Progenitor cell of endocrine pancreas (in vitro differentiated cells): Measurements from ENCODE around the gene OR6C2. TPM values are rescaled to one million over a fixed set of nuclear protein-coding genes. Genes with fewer than 3 reads are reported as not detected.

Experiments
- DNase-seq: peaks from one replicate; pipeline ENCODE4 v3.0.0; 2021; ENCODE audit warnings: low spot score; ENCODE audit not compliant: unreplicated experiment
- H3K27ac Mint-ChIP-seq: 2 replicates; pipeline ENCODE4 v1.8.0; 2021; ENCODE audit warnings: mild to moderate bottlenecking, moderate library complexity, mixed read lengths
- H3K27me3 Mint-ChIP-seq: 2 replicates; pipeline ENCODE4 v1.8.0; 2021; ENCODE audit warnings: mixed read lengths
- H3K36me3 Mint-ChIP-seq: 2 replicates; pipeline ENCODE4 v1.8.0; 2022; ENCODE audit warnings: mixed read lengths; ENCODE audit not compliant: insufficient read depth
- H3K4me1 Mint-ChIP-seq: 2 replicates; pipeline ENCODE4 v1.8.0; 2021; ENCODE audit warnings: low read depth, mixed read lengths
- H3K4me3 Mint-ChIP-seq: 2 replicates; pipeline ENCODE4 v1.8.0; 2021; ENCODE audit warnings: low read depth, mild to moderate bottlenecking, moderate library complexity, mixed read lengths
- H3K9me3 Mint-ChIP-seq: 2 replicates; pipeline ENCODE4 v1.8.0; 2021; ENCODE audit warnings: low read depth, mixed read lengths
- total RNA-seq: library from RNA; stranded (reverse); gene quantifications from 2 replicates; pipeline ENCODE4 v1.2.1, GENCODE V29; 2021
- TF ChIP-seq, protein P1 (sequence below): fragments of 200-600 bp; sonication (generic); IDR thresholded peaks from one replicate; pipeline ENCODE4 v1.5.0; 2021; ENCODE audit warnings: antibody characterized with exemption, mild to moderate bottlenecking; ENCODE audit not compliant: unreplicated experiment

OR6C2 gene
- total RNA-seq, 1 donor from 2014 or later = not detected

DNA sequence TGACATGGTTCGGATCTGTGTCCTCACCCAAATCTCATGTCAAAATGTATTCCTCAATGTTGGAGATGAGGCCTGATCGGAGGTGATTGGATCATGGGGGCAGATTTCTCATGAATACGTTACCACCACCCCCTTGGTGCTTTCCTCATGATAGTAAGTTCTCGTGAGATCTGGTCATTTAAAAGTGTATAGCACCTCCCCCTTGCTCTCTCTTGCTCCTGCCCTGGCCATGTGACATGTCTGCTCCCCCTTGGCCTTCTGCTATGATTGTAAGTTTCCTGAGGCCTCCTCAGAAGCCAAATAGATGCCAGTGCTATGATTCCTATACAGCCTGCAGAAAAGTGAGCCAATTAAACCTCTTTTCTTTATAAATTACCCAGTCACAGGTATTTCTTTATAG lies 55.4 kb downstream of the OR6C2 start:
- Mint-ChIP-seq H3K4me1 (peaks cover 45% of the 10 kb centered on the region), H3K27me3 (no peaks in the 10 kb centered on the region), H3K4me3 (no peak overlapping the region), H3K36me3 (no peaks in the 10 kb centered on the region), H3K9me3 (no peaks in the 10 kb centered on the region), H3K27ac (peak overlapping the region; percentile 90)
- no peak for DNase-seq
- TF ChIP-seq, protein P1, sequence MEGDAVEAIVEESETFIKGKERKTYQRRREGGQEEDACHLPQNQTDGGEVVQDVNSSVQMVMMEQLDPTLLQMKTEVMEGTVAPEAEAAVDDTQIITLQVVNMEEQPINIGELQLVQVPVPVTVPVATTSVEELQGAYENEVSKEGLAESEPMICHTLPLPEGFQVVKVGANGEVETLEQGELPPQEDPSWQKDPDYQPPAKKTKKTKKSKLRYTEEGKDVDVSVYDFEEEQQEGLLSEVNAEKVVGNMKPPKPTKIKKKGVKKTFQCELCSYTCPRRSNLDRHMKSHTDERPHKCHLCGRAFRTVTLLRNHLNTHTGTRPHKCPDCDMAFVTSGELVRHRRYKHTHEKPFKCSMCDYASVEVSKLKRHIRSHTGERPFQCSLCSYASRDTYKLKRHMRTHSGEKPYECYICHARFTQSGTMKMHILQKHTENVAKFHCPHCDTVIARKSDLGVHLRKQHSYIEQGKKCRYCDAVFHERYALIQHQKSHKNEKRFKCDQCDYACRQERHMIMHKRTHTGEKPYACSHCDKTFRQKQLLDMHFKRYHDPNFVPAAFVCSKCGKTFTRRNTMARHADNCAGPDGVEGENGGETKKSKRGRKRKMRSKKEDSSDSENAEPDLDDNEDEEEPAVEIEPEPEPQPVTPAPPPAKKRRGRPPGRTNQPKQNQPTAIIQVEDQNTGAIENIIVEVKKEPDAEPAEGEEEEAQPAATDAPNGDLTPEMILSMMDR = no peak

DNA sequence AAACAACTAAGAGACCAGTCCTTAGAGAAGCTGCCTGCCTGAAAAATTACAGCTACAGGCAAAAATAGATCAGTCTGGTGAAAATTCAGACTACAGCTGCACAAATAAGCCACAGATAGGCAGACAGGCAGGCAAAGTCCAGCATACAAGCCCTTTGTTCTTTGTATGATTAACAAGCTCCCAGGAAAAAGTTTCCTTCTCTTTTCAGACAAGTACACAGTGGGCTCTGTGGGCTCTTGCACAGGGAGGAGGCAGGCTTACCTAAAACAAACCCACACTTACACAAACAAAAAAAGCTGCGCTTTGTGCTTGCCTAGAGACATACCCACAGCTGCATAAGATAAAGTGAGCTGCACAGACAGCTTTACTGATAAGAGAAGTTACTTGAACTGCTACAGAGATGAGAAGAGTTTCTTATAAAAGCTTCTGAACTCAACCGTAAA lies 56.0 kb downstream of the OR6C2 start:
- H3K27ac Mint-ChIP-seq = peak overlapping the region; percentile 90

DNA sequence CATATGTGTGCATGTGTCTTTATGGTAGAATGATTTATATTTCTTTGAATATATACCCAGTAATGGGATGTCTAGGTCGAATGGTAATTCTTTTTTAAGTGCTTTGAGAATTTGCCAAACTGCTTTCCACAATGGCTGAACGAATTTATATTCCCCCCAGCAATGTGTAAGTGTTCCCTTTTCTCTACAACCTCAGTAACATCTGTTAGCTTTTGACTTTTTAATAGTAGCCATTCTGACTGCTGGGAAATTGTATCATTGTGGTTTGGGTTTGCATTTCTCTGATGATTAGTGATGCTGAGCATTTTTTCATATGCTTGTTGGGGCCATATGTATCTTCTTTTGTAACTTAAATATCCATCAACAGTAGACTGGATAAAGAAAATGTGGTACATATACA lies 57.7 kb downstream of the OR6C2 start:
- H3K4me3 Mint-ChIP-seq = no peak overlapping the region

More for the DNA sequence above, 56.0 kb downstream of the OR6C2 start:
- Mint-ChIP-seq H3K4me1 (peaks cover 45% of the 10 kb centered on the region), H3K4me3 (peak overlapping the region; percentile 29), H3K9me3 (no peaks in the 10 kb centered on the region), H3K27me3 (no peaks in the 10 kb centered on the region), H3K36me3 (no peaks in the 10 kb centered on the region)
- DNase-seq = no peak
- TF ChIP-seq, protein P1 = no peak

More for the DNA sequence above, 57.7 kb downstream of the OR6C2 start:
- Mint-ChIP-seq H3K9me3 (no peaks in the 10 kb centered on the region), H3K27ac (no peak overlapping the region), H3K27me3 (no peaks in the 10 kb centered on the region), H3K4me1 (peaks cover 39% of the 10 kb centered on the region), H3K36me3 (no peaks in the 10 kb centered on the region)
- TF ChIP-seq, protein P1 = no peak
- no peak for DNase-seq

Other genes with a start within 250 kb of the OR6C2 start
- not detected in 2 replicates for gene OR10A7, start 223.1 kb upstream of the OR6C2 start, total RNA-seq
- not detected in 2 replicates for gene OR6C74, start 199.5 kb upstream of the OR6C2 start, total RNA-seq
- not detected in 2 replicates for gene OR6C6, start 147.5 kb upstream of the OR6C2 start, total RNA-seq
- not detected in 2 replicates for gene OR6C1, start 129.7 kb upstream of the OR6C2 start, total RNA-seq
- gene OR6C3, start 113.3 kb upstream of the OR6C2 start, total RNA-seq = not detected in 2 replicates
- not detected in 2 replicates for gene OR6C75, start 81.1 kb upstream of the OR6C2 start, total RNA-seq
- not detected in 2 replicates for gene OR6C65, start 43.5 kb upstream of the OR6C2 start, total RNA-seq
- not detected in 2 replicates for gene OR6C76, start 17.8 kb upstream of the OR6C2 start, total RNA-seq
- not detected in 2 replicates for gene OR6C70, start 26.1 kb downstream of the OR6C2 start, total RNA-seq
- not detected in 2 replicates for gene OR6C68, start 48.3 kb downstream of the OR6C2 start, total RNA-seq
- gene OR6C4, start 105.5 kb downstream of the OR6C2 start, total RNA-seq = not detected in 2 replicates
- not detected in 2 replicates for gene OR2AP1, start 128.4 kb downstream of the OR6C2 start, total RNA-seq
- not detected in 2 replicates for gene OR10P1, start 192.8 kb downstream of the OR6C2 start, total RNA-seq